Mesenteric fat pad (tissue), 1 donor: Measurements from ENCODE around the gene OR4E1. TPM values are rescaled to one million over a fixed set of nuclear protein-coding genes. Genes with fewer than 3 reads are reported as not detected.
"Not testable (repeated sequence)": the region's sequence is repeated elsewhere in the genome, so short reads cannot be mapped to it uniquely, and the experiment has no call there.

Experiments used
- DNase-seq: peaks from one replicate; pipeline ENCODE4 v3.0.0-alpha.2; 2020; ENCODE audit warnings: low spot score
- long read RNA-seq: library from polyadenylated mRNA; unstranded; transcript quantifications from one replicate; pipeline ENCODE4 v2.0.0, GENCODE V29; 2020
- total RNA-seq: library from RNA; stranded (reverse); fragmentation: NEBNext Ultra II Directional; extraction: Animal tissue kit (Norgen Biotek cat#: 25700); gene quantifications from one replicate; pipeline ENCODE4 v1.2.1, GENCODE V29; 2021
- donor health status: DM: yes; HTN: yes; CAD: no.

Gene OR4E1, protein sequence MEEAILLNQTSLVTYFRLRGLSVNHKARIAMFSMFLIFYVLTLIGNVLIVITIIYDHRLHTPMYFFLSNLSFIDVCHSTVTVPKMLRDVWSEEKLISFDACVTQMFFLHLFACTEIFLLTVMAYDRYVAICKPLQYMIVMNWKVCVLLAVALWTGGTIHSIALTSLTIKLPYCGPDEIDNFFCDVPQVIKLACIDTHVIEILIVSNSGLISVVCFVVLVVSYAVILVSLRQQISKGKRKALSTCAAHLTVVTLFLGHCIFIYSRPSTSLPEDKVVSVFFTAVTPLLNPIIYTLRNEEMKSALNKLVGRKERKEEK
- not detected for total RNA-seq
- long read RNA-seq = 0 reads

DNA sequence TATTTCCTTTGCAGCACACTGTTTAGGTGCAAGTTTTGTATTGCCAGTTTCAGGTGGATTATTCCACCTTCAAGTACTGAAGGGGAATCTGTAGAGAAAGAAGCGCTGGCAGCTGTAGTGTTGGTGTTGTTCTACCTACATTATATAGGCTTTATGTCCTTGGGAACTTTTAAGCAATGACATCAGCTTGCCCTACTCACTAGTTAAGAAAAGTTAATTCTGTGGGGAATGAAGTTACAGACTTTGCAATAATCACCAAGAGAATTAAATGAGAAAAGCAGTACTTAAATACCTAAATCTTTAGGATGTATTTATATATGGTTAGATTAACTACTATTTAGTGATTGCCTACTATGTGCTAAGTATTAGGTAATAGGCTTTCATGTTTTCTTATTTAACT lies at the start of gene OR4E1:
Gene OR4E1 (minus strand): TSS at position 101 of the 400 bp plus-strand sequence. CDS start 2,883 bp downstream, outside the sequence.
- no peak for DNase-seq

DNA sequence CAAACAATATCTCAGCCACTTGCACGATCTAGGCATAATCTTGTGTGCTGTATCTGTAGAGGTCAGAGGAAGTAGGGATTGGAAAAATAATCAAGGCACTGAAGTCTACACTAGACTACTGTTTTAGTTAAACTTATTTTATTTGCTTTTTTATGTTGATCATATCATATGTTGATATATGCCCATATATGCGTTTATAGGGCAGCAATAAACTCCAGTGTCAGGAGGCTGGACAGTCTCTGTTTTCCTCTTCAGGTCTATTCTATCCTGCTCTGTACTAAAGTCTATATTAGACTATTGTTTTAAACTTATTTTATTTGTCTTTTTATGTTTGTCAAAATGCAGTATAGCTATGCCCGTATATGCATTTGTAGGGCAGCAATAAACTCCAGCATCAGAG lies 47.9 kb upstream of the OR4E1 start:
- no peak for DNase-seq

DNA sequence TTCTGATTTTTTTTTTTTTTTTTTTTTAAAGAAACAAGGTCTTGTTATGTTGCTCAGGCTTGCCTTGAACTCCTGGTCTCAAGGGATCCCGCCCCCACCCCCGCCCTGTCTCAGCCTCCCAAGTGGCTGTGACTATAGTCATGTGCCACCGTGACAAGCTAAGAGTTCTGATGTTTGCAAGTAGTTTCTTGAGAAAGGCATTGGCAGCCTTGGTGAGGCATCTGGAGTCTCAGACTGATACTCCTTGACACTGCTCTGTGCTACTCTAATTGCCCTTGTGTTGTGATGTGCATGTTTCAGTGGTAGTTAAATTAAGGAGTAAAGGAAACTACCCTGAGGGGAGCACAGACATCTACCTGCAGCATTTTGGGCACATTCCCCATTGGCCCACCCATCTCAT lies 46.2 kb upstream of the OR4E1 start:
- DNase-seq = no peak

DNA sequence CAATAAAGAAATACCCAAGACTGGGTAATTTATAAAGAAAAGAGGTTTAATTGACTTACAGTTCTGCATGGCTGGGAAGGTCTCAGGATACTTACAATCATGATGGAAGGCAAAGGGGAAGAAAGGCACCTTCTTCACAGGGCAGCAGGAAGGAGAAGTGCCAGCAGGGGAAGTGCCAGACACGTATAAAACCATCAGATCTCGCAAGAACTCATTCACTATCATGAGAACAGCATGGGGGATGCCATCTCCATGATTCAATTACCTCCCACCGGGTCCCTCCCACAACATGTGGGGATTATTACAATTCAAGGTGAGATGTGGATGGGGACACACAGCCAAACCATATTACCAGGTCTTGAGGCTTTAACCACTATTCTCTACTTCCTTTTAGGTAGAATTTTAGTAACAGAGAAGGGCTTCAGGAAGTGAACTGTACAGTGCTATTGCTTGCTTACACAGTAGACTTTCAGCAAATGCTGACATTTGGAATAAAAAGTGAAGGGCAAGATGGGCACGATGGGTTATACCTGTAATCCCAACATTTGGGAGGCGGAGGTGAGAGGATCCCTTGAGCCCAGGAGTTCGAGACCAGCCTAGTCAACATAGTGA lies 40.8 kb upstream of the OR4E1 start:
- no peak for DNase-seq

DNA sequence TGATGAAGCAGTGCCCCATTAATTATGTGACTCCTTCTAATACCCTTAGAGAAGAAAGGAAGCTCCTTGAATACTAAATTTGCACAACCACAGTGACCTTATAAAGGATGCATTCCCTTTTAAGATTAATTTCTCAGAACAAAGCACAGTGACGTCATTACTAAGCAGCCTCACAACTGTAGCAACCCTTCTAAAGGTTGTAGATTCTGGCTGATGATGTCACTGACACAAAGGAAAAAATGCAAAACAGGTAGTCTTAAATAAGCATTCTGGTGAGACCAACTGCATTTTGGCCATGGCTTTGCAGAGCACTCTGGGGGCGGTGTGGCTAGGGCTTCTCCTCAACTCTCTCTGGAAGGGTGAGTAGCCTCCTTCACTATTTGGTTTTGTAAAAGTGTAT lies 38.4 kb upstream of the OR4E1 start:
- no peak for DNase-seq

DNA sequence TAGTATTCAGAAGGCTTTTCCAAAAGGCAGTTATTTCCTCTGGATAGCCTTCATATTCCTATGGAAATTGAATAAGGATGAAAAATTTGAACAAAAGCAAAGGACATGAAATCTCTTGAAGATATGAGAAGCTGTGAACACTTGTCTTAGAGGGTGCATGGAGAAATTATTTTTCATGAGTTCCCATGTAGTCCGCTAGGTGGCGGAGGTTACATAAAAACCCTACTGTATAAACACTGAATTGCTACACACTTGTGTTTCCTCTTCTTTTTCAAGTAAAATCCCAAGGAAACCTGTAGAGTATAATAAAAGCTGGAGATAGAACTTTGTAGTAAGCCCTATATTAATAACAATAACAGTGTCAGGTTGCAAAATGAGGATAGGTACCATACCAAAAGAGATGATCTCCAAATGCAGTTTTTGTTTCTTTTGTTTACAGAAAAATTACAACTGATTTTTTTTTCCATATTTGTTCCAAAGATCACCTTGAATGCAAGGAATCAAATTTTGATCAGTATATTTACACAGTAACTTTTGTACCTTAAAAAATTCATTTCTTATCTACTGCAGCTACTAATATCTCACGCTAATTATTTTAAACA lies 37.8 kb upstream of the OR4E1 start:
- DNase-seq = no peak

DNA sequence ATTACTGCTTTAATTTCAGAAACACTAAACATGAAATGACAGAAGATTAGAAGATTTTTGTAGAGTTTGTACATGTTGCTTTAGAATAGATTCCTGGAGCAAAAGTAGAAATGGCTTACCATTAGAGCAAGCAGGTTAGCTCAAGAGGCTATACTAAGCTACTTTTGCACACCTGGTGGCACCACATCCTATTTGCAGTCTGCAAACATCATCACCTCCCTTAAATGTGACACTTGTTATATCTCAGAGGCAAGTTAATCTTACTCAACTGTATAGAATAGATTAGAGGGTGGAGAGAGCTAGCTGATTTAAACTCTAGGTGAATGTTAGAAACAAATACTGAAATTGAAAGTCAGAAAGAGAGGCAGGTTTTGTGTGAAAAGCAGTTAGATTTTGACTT lies 30.7 kb upstream of the OR4E1 start:
- DNase-seq = no peak

DNA sequence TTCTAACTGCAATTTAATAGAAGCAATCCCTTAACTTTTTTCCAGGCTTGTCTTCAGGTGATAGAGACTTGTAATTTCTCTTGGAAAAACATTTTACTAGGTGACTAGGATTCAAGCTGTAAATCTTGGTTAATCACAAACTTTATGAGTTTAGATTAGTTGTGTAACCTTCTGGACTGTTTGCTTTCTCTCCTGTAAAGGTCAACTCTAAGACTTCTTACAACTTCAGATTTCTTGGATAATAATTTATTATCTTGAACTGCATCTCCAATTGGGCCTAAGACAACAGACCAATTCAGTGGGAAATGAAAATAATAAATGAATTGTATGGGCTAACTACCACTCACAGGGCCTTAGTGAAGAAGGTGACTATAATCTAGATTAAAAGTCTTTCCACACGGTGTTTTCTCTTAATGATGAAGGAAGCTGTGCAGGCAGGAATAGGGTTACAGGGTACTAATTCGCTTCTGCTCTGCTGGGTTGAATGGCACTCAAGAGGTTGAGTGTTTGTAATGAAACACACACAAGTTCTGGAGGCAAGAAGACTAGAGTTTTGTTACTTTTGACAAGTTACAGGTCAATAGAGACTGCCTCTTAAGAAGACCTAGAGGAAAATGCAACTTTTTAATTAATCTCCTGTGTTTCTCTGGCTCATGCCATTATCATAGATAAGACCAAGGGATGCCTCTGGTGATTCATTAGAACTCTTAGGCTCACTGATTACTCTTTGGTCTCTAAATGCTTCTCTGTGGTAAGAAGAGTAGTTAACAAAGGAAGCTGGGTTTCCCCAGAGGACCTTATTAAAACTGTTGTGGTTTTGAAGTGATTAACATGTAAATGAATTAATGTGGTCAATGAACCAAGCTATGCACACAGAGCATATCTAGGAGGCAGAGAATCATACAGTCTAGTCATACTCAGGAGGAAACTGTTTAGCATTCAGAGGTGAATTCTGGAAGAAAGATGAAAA lies 30.0 kb upstream of the OR4E1 start:
- DNase-seq = no peak

DNA sequence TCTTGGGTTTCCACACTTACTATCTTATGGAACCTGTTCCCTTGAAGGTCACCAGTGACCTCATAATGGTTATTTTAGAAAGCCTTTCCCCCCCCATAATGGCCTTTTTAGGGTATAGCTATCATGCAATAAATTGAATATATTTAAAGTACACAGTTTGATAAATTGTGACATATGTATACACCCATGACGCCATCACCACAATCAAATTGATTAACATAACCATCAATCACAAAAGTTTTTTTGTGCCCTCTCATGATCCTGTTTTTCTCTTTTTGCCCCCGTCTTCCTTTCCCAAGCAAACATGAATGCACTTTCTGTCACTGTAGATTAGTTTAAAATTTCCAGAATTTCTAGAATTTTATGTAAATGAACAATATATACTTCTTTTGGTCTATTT lies 28.7 kb upstream of the OR4E1 start:
- DNase-seq = no peak

DNA sequence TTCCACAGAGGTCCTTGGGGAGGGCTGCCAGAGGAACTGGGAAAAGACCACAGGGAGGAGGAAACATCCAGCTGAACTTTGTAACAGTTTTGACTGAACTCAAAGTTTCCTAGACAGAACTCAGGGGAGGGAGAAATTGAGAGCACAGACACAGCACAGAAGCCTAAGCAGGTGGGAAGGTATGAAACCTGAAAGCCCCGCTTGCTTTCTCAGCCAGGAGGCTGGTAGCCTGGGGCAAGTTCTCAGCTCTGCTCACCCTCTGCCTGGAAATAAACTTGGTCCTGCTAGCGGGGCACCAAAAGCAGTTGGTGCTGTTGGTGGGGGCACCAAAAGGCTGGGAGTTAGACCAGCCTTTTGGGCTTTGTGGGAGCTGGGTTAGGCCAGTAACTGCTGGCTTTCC lies 25.9 kb upstream of the OR4E1 start:
- DNase-seq = no peak

DNA sequence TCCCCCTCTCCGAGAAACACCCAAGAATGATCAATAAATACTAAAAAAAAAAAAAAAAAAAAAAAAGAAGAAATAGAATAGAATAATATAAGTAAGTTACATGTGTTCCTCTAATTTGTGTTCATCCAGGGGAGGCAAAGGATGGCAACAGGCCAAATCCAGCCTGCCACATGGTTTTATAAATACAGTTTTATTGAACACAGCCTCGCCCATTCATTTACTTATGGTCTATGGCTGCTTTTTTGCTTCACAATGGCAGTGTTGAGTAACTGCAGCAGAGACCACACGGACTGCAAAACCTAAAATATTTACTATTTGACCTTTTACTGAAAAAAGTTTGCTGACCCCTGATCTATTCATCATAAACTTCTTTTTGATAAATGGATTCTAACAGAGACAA lies 24.9 kb upstream of the OR4E1 start:
- DNase-seq = not testable (repeated sequence)

DNA sequence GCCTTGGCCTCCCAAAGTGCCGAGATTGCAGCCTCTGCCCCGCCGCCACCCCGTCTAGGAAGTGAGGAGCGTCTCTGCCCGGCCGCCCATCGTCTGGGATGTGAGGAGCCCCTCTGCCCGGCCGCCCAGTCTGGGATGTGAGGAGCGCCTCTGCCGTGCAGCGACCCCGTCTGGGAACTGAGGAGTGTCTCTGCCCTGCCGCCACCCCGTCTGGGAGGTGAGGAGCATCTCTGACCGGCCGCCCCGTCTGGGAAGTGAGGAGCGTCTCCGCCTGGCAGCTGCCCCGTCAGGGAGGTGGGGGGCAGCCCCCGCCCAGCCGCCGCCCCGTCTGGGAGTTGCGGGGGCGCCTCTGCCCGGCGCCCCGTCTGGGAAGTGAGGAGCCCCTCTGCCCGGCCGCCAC lies 24.0 kb upstream of the OR4E1 start:
- not testable (repeated sequence) for DNase-seq

DNA sequence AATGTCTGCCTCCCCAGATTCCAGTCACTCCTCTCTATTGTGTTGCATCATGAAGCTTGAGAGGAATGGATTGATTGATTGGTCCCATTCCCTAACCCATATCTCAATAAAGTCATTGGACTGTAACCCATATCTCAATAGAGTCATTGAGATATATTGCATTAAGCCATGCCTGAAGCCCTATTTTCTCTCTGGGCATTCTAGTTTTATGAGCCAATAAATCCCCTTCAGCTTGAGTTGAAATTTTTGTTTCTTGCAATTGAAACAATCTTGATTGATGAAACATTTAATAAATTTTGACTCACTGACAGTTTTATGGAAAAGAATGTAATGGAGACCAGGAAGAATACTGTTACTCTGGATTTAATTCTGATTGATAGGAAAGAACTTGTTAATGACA lies 20.8 kb upstream of the OR4E1 start:
- no peak for DNase-seq

DNA sequence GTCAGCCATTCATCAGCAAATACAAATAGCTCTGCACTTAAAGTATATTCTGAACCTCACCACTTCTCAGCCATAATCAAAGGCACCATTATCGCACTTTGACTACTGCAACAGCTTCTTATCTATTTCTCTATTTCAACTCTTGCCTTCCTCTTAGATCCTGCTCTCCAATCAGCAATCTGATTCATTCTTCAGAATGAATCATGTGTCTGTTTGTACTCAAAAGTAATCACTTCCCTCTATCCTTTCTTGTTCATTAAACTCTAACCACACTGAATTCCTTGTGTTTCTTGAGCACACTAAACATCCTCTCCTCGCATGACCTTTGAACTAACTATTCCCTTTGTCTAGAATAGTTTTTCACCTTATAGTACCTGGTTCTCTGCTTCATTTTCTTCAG lies 12.8 kb upstream of the OR4E1 start:
- no peak for DNase-seq

DNA sequence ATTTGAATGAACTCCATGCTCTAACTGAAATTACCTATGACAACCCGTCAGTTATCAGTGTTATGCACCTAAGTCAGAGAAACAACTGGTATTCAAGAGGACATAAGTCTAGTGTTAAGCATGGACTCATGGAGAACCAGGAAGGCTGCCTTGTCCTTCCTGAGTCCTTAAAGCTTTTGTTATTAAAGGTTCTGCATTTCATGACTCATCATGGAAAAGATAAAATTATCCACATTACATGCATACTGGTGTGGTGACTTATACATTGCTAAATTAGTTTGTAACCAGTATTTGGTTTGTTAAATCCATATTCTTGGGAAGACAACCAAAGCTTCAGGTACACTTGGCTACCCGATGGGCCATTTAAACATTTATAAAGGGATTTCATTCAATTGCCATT lies 6.5 kb upstream of the OR4E1 start:
- DNase-seq = no peak

DNA sequence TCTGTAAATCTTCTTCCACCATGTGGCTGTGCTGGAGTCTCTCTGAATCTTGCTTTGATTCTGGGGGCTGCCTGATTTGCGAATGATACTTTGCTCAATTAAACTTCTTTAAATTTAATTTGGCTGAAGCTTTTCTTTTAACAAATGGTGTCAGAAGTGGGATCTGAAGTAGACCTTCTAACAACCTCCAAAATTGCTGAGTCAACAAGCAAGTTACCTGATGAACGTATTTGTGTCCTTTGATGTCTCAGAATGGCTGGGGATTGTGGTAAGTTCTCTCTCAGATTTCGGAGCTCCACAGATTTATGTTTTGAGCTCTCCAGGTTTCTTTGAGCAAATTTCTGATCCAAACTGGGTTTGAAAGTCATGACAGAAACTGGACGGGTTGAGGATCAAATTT lies 1.9 kb upstream of the OR4E1 start:
- no peak for DNase-seq

DNA sequence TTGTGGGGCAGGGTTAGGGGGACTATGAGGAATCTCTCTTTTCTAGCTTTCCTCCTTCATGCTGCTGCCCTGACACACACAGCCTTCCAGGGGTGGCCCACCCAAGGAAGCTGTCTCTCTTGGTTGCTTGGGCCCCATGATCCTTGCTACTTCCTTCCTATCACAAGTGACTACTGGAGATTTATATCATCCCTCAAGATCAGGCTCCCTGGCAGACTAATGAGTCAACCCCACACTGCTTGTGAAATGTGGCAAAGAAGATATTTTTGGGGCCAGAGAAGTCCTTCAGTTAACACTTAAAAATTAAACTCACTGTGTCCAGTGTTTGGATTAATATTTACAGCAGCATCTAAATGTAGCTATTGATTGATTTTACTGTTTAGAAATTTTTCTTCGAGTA lies 1.5 kb downstream of the OR4E1 start:
- DNase-seq = no peak

DNA sequence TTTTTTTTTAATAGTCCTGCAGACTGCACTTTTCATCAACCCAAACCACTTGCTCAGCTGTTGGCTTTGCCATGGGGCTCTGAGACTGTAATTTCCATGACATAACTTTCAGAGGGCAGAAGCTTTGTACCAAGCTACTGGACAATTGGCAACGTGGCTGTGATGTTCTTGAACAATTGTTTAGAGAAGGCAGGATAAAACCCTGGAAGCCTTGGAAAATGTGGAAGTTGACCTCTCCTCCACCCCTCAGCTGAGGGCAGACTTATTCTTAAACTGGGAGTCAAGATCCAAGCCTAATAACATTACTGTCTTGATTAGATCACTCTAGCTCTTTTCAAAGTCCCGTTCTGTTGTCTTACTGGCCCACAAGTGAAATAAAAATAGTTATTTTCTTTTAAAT lies 2.2 kb downstream of the OR4E1 start:
- no peak for DNase-seq

DNA sequence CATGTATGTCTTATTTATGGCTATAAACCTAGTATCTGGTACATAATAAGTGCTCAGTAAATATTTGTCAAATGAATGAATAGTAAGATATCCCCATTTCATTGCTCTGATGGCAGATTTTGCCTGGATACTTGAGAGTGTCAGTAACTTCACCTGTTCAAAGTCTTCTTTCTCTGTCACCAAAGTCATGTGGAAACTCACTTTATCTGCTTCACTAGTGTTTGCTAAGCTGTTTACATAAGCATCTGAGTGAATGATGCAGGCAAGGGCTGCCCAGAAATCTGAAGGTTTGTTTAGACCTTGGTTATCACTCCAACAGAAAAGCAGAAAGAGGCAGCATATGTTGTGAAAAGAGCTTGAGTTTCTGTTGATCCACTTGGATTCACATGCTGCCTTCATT lies 4.3 kb downstream of the OR4E1 start:
- no peak for DNase-seq

DNA sequence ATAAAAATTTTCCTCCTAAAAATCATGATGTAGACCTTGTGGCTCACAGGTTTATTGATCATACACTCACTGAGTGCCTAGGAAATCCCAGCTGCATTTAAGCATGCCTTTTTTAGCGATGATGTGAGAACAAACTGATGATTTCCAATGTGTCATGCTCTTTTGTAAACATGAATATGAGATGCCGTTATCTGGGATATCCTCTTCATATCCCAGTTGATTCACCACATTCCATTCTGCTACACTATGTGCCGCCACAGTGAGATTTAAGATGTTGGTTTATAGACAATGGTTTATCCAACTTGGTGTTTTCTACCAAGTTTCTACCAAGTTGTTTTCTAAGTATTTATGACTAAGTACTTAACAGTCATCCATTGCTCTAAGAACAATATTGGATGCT lies 5.2 kb downstream of the OR4E1 start:
- no peak for DNase-seq

DNA sequence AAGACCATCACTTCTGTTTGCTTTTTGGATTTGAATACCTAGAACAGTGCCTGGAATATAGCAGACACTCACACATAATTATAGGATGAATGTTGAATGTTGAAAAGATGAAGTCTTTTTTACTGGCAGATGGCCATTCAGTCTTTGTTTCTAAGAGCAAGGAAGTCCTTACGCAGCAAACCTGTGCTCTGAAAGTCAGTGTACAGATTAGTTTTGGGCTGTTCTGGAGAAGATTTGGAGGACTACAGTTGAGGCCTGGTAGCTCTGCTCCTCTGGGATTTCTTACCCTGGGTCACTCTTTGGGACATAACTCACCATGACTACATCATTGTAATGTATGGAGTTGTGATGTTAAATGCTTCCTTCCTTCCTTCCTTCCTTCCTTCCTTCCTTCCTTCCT lies 16.6 kb downstream of the OR4E1 start:
- no peak for DNase-seq

DNA sequence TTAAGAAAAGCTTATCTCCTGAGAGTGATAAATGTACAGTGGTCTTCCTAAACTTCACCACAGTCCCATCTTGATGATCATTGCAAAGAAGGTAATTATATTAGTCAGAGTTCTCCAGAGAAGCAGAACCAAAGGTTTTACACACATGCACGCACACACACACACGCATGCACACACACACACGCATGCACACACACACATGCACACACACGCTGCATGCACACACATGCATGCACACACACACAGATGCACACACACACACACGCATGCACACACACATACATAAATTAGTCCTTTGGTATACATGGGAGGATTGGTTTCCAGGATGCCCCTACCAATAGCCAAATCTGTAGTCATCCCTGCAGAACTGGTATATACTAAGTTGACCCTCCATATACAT lies 19.4 kb downstream of the OR4E1 start:
- DNase-seq = no peak
